Measurements from ENCODE around the gene MEF2C.
A peak's percentile ranks its signal among the peaks of the same experiment; 100 is the strongest.

Gene MEF2C

DNA sequence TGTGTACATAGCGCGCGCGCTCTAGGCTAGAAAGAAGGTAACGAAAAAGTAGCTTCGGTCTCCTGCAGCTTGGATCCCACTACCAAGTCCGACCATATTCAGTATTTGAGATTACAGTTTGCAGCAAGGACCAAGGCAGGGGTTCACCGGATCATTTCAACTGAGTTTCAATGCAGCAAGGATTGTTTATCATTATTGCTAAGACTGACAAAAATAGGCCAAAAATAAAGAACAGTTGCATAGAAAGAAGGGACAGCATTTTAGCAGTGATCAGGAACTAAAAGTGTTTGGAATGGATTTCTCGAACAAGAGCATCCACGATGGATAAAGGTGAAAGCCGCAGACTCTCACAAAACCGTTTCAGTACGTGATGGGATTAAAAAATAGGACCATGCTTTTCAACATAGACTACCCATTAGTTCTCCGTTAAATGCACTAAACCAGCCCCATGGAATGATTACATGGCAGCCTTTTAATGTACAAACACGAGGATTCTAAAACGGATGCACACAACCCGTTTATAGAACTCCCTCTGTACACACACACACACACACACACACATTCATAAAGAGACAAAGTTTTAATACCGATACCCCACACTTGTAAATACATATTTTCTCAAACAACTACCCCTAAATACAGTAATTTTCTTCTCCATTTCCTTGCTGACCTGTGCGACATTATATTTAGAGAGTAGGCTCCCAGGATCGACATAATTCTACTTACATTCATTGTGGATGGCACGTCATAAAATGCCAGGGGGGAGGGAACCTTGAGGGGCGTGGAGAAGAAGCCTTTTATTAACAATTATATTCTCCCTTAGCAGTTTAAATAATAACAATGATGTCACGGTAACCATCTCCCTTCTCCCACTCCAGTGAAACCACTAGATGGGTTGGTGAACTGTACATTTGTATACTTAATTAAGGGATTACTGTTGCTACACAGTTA, 197.1 kb downstream of the MEF2C start:
- DNase-seq = no peak

GRCh38 chr5:88683506-88684135, 199.4 kb downstream of the MEF2C start:
- DNase-seq = no peak

DNA sequence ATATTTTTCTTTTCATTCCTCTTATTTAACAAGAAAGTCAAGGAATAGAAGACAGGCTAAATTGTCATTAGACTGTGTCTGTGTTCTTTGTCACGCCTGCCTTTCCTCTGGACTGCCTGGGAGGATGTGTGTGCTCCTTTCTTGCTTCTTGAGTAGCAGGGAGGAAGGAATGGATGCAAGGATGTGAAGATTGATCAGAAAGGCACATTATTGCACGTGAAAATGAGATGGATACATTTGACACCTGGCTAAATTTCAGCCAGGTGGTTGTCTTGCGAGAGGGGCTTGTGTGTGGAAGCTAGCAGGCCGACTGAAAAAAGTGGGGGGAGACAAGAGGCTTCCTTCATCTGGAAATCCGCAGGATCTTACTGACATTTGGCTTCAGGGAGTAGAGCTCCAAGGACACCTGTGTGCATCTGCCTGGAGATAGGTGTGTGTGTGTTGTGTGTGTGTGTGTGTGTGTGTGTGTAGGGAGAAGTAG, 200.1 kb downstream of the MEF2C start:
- DNase-seq = no peak

GRCh38 chr5:88682131-88682530, 200.9 kb downstream of the MEF2C start:
- no peak for DNase-seq

DNA sequence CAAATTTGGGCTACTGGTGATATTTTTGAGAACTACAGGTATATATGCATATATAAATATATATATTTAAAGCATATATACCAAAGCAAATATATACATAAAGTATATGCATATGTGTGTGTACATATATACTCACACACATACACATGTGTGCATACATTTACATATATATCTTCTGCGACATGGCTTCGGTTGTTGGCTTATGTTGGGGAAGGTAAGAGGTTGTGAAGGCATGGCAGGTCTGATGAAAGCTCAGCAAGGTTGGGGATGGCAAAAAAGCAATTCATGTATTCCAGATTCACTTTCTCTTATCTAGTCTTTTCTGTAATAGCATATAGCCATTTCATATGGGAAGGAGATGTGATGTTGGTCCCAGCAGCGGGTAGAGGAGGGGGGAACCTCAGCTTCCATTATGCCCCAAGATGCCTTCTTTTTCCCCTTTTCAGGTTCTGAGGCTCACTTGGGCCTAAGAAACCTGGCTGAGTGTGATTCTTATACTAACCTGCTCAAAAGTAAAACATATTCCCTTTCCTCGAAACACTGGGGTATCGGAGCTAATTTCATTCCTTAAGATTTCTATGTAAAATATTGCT, 201.7 kb downstream of the MEF2C start:
- no peak for DNase-seq

DNA sequence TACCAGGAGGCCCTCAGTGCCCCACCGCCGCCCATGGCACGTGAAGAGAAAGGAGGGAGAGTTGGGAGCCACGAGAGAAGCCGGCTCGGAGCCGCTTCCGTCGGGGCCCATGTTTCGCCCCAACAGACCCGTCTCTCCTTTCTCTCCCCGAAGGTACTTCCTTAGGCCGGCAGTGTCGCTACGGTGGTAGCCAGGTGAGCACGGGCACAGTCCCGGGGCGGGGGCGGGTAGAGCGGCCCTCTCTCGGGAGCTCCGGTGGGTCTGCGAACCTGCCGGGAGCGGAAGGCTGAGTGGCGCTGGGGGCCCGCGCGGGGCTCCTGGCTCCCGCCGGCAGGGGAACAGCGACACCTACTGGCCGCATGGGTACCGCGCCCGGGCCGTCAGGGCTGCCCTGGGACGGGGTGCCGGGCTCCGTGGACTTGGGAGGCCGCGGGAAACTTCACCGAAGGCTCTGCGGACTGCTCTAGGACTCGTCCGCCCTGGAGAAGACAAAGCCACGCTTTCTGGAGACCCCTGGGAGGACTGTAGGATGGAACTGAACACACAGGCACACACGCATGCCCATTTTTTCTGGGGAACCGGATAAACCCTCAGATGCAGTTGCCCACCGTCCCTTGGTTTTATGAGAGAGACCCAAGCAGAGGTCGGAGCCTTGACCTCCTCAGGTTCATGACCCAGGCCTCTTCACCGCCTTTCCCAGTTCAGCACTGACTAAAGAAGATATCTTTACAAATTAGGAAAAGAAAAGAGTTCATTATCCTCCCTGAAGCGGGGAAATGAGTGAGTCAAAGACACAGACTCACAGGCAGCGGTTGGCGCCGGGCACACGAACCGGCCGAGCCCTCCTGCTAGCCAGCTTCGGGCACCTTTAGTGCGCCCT, 202.5 kb downstream of the MEF2C start:
- peak; percentile 42 to 69 (median 62) for DNase-seq

DNA sequence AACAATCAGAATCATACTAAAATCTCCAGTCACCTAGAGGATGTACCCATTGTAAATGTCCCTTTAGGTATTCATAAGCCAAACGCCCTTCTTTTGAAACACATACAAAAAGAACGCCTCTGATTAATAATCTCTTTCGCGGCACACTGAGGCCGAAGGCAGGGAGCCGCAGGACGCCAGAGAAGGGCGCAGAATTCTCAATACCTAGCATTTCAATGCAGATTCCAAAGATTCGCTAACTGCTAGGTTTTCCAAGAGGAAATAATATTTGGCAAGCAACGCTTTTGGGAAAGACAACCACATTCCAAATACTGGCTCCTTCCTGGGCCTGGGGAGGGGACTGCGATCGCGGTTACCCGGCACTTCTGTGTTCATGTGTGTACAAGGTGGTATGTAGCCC, 203.3 kb downstream of the MEF2C start:
- no peak for DNase-seq

GRCh38 chr5:88678770-88679381, 204.1 kb downstream of the MEF2C start:
- DNase-seq = no peak

- DNase-seq = no peak
Observed at GRCh38 chr5:88677943-88678769, 204.8 kb downstream of the MEF2C start.

DNA sequence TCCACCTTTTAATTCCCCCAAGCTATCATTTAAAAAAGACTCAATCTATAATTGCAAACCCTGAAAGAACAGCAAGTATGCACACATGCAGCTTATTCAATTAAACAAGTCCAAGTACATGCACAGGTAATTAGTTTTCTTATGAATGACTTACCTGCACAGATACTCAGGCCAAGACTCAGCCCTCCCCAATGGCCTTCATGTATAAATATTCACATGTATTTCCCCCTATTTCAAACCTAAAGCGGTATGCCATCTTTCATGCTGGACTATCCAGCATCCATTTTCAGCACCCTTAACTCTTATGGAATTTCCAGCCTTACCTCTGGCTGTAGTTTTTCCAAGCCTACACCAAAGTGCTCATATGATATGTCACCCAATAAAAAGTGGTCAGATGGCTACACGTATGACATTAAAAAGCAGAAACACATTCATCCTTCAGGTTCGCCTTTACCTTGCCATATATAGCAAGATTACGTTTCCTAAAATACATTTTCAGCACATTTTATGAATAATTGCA, 205.5 kb downstream of the MEF2C start:
- no peak for DNase-seq

- no peak for DNase-seq
Observed at GRCh38 chr5:88676637-88677375, 206.2 kb downstream of the MEF2C start.

DNA sequence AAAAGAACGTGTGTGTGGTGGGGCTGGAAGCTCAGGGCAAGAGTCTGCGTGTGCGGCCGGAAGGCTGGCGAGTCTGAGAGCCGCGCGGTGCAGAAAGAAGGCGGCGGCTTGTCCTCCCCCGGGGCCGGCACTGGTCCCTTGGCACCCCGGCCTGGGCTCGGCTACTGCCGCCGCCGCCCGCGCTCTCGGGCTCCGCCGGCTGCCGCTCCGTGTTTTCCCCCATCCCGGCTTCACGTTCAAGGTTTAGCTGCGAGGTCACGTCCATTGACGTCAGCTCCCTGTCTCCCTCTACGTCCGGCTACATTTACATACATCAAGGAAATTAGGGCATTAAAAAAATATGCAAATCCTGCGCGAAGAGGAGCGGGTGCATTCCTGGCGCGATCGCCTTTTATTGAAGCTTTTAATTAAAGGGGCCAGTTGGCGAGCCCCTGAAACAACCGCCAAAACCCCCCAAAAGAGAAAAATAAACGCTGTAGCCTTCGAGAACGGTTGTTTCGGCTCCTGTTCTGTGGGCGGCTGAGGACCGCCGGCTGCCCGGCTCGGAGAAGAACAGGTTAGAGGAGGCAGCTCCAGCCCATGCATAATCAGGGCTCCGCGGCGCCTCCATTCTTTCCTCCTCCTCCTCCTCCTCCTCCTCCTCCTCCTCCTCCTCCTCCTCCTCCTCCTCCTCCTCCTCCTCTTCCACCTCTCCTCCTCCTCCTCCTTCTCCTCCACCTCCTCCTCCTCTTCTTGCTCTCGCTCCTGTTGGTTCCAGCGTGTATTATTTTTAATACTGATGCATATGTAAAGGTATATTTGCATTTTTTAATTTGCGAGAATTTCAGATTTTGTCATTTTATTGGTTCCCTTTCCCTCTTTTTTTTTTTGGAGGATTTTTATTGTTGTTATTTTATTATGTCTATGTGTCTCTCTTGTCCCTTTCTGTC, 207.0 kb downstream of the MEF2C start:
- DNase-seq = peak in 1 of 5 donors; percentile 44

- no peak for DNase-seq
Observed at GRCh38 chr5:88675168-88675707, 207.7 kb downstream of the MEF2C start.

GRCh38 chr5:88674356-88675167, 208.4 kb downstream of the MEF2C start:
- peak in 1 of 5 donors; percentile 69 for DNase-seq

- DNase-seq = no peak
Observed at GRCh38 chr5:88673253-88674105, 209.5 kb downstream of the MEF2C start.

DNA sequence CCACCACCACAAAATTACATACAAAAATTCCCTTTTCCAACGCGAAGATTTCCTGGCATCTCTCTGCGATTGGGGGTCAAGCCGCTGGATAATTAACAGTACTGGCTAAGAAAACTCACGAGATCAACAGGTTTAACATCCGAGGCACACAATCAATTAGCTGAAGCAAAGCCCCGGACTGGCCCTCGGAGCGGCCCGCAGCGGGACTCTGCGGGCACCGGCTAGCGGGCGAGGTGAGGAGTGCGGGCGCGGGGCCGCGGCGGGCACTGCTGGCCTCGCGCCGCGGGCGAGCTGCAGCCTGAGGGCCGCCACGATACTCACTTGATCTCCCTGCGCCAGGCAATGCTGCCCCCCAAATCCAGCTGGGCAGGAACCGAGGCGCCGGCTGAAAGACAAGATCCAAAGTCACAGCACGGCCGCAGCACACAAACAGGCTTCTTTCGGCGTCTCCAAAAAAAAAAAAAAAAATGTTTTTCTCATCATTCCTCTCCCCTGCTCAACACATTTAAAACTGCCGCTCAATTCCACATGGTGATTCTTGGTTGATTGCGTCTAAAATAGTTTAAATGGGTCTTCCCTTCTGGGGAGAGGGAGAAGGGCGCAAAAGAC, 210.2 kb downstream of the MEF2C start:
- no peak for DNase-seq

Data from T-helper 1 cell (primary cell).